ENCODE measurements around the gene SAP130. TPM values are rescaled to one million over a fixed set of nuclear protein-coding genes. Genes with fewer than 3 reads are reported as not detected.
"Not testable (repeated sequence)": the region's sequence is repeated elsewhere in the genome, so short reads cannot be mapped to it uniquely, and the experiment has no call there.

Gene SAP130
- total RNA-seq, 1 experiment from 2014 or later, result 23.3 TPM

DNA sequence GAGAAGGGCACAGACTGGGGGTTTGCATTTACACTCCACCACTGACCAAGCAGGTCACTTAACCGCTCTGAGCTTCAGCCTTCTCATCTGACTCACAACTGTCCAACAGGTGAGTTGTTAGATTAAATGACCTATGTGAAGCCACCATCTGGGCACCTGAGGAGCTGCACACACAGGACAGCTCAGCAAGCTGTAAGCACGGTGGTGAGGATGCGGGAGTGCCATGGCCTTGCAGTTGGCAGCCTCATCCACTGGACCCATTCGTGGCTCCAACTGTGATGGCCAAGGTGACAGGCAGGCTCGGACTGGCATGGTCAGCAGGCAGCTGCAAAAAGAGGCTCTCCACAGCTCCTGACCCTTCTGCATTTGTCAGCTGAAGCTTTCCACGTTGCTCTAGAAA, 118.8 kb downstream of the SAP130 start:
- H3K27me3 ChIP-seq (ENCODE audit: control insufficient read depth, insufficient read depth, low read length), result no peaks in the 10 kb centered on the region
- no peak overlapping the region for H3K4me3 ChIP-seq (ENCODE audit: insufficient read depth, low read depth, low read length)
- H3K36me3 ChIP-seq (replicated peaks; ENCODE audit: control insufficient read depth, insufficient read depth, low read length), result no peaks in the 10 kb centered on the region
- peak; percentile 56 for DNase-seq

DNA sequence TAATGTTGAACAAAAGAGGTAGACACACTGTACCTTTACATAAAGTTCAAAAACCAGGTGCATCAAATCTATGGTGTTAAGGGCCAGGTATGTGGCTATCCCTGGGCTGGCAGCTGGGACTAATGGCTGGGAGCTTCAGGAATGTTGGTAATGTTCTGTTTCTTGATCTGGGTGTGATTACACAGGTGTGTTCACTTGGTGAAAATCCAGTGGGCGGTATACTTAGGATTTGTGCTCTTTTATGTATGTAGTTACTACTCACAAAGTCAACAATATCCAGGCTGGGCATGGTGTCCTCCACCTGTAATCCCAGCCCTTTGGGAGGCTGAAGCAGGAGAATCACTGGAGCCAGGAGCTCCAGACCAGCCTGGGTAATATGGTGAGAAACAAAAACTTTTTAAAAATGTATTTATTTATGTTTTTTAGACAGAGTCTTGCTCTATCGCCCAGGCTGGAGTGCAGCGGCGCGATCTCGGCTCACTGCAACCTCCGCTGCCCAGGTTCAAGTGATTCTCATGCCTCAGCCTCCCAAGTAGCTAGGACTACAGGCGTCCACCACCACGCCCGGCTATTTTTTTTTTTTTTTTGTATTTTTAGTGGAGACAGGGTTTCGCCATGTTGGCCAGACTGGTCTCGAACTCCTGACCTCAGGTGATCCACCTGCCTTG, 120.0 kb downstream of the SAP130 start:
- not testable (repeated sequence) for H3K36me3 ChIP-seq (replicated peaks; ENCODE audit: control insufficient read depth, insufficient read depth, low read length); H3K4me3 ChIP-seq (ENCODE audit: insufficient read depth, low read depth, low read length); H3K27me3 ChIP-seq (ENCODE audit: control insufficient read depth, insufficient read depth, low read length); DNase-seq

DNA sequence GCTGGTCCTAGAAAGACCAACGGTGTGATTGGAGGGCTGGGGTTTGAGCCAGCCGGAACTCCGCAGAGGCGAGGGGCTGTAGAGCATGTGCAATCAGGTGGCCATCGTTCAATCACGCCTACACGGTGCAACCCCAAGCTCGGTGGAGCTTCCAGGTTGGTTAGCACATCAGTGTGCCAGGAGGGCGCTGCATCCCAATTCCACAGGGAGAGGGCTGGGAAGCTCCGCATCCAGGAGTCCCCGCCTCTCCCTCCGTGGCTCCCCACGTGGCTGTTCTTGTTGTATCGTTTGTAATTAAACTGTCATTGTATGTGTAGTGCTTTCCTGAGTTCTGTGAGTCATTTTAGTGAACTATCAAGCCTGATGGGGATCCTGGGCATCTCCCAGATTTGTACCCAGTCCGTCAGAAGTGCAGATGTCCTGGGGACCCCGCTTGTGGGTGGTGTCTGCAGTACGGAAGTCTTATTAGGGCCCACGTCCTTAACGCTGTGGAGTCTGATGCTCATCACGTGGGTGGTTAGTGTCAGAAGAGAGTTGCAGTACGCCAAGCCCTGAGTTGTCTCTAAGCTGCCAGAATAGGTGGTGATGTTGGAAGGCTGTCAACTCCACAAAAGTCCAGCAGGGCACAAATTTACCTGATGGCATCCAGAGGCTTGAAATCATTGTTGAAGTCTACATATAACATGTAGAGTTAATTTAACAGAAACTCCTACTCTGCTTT, 121.5 kb downstream of the SAP130 start:
- H3K36me3 ChIP-seq (replicated peaks; ENCODE audit: control insufficient read depth, insufficient read depth, low read length), result no peaks in the 10 kb centered on the region
- peak; percentile 73 for DNase-seq
- no peak overlapping the region for H3K4me3 ChIP-seq (ENCODE audit: insufficient read depth, low read depth, low read length)
- H3K27me3 ChIP-seq (ENCODE audit: control insufficient read depth, insufficient read depth, low read length), result no peaks in the 10 kb centered on the region

DNA sequence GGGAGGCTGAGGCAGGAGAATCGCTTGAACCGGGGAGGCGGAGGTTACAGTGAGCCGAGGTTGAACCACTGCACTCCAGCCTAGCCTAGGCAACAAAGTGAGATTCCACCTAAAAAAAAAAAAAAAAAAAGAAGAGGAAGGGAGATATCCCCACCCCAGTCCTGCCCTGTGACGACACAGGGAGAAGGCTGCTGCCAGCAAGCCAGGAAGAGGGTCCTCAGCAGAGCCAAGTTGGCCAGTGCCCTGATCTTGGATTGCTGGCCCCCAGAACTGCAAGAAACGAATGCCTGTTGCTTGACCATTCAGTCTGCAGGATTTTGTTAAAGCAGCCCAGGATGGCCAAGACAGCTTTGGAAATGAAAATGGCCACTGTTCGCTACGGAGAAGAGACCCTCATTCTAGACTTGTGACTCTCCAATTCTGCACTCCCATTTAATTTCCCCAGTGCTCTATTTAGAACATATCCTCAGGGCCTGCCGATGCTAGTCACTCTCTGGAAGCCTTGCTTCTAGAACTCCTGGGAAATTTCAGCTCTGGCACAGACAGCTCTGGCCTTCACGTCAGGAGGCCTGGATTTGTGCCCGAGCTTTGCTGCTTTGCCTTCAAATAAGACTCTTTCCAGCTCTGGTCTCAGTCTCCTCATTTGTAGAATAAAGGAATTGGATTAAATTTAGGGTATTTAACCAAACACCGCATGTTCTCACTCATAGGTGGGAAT, 126.4 kb downstream of the SAP130 start:
- Histone ChIP-seq H3K4me3 (ENCODE audit: insufficient read depth, low read depth, low read length) (no peak overlapping the region), H3K36me3 (replicated peaks; ENCODE audit: control insufficient read depth, insufficient read depth, low read length) (no peaks in the 10 kb centered on the region), H3K27me3 (ENCODE audit: control insufficient read depth, insufficient read depth, low read length) (no peaks in the 10 kb centered on the region)
- DNase-seq, result no peak

GRCh38 chr2:127897531-127898211, 130.2 kb downstream of the SAP130 start:
- H3K4me3 ChIP-seq (ENCODE audit: insufficient read depth, low read depth, low read length), result no peak overlapping the region
- DNase-seq, result no peak
- no peaks in the 10 kb centered on the region for H3K27me3 ChIP-seq (ENCODE audit: control insufficient read depth, insufficient read depth, low read length)
- H3K36me3 ChIP-seq (replicated peaks; ENCODE audit: control insufficient read depth, insufficient read depth, low read length), result no peaks in the 10 kb centered on the region

- Histone ChIP-seq H3K4me3 (ENCODE audit: insufficient read depth, low read depth, low read length) (no peak overlapping the region), H3K27me3 (ENCODE audit: control insufficient read depth, insufficient read depth, low read length) (no peaks in the 10 kb centered on the region), H3K36me3 (replicated peaks; ENCODE audit: control insufficient read depth, insufficient read depth, low read length) (no peaks in the 10 kb centered on the region)
- peak; percentile 76 for DNase-seq
Observed at GRCh38 chr2:127893494-127893893, 134.4 kb downstream of the SAP130 start.

DNA sequence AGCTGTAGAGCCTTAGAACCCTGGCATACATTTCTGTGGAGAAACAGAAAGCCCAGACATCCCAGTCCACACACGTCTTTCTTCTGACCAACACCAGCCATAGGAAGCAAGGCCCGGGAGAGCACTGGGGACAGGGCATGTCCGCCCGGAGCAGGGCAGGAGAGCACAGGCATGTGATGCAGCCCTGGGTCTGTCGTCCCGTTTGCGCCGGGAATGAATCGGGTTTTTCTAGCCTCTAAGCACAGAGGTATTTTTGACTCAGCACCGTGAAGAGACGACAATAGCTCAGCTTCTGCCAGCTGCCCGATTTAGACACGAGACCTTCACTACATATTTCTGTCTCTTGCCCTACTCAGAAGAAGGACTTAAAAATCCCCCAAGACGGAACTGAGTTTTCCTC, 134.8 kb downstream of the SAP130 start:
- Histone ChIP-seq H3K36me3 (replicated peaks; ENCODE audit: control insufficient read depth, insufficient read depth, low read length) (no peaks in the 10 kb centered on the region), H3K27me3 (ENCODE audit: control insufficient read depth, insufficient read depth, low read length) (no peaks in the 10 kb centered on the region), H3K4me3 (ENCODE audit: insufficient read depth, low read depth, low read length) (no peak overlapping the region)
- no peak for DNase-seq

GRCh38 chr2:127891811-127892210, 136.0 kb downstream of the SAP130 start:
- DNase-seq, result peak; percentile 56
- no peak overlapping the region for H3K4me3 ChIP-seq (ENCODE audit: insufficient read depth, low read depth, low read length)
- no peaks in the 10 kb centered on the region for H3K36me3 ChIP-seq (replicated peaks; ENCODE audit: control insufficient read depth, insufficient read depth, low read length)
- no peaks in the 10 kb centered on the region for H3K27me3 ChIP-seq (ENCODE audit: control insufficient read depth, insufficient read depth, low read length)

Other genes starting within 250 kb of the SAP130 start
- gene WDR33, start 216.9 kb downstream of the SAP130 start, total RNA-seq (2014; rRNA removed; shearing (Covaris generic)), result 43.3 and 48.8 TPM in 2 replicates
- gene POLR2D, start 169.9 kb downstream of the SAP130 start, total RNA-seq (2014; rRNA removed; shearing (Covaris generic)), result 24.8 and 32.7 TPM in 2 replicates
- gene AMMECR1L, start 142.1 kb downstream of the SAP130 start, total RNA-seq (2014; rRNA removed; shearing (Covaris generic)), result 11.2 and 12.1 TPM in 2 replicates
- 26.4 and 29.2 TPM in 2 replicates for gene UGGT1, start 63.1 kb upstream of the SAP130 start, total RNA-seq (2014; rRNA removed; shearing (Covaris generic))

All from H7 (cell line).